Esophagus squamous epithelium (tissue), 5 donors: ENCODE measurements around the gene FAM228A. TPM values are rescaled to one million over a fixed set of nuclear protein-coding genes. Genes with fewer than 3 reads are reported as not detected.
"Not testable (repeated sequence)": the region's sequence is repeated elsewhere in the genome, so short reads cannot be mapped to it uniquely, and the experiment has no call there.

ENCODE experiments used
- DNase-seq: peaks from one replicate; lab custom pipeline; 2025; lab: John Stamatoyannopoulos, UW
- H3K27ac ChIP-seq, 4 donors: fragments of 200-600 bp; sonication (generic); one replicate each; pipeline ENCODE4 v1.5.1; 2016 to 2019; ENCODE audit warnings: mild to moderate bottlenecking in 1 of 4
- H3K27me3 ChIP-seq, 4 donors: fragments of 200-600 bp; sonication (generic); 1 replicate in 3 of 4; 2 replicates in 1 of 4; pipeline versions ENCODE4 v1.5.1 to v1.6.0; 2017 to 2021; ENCODE audit warnings: antibody characterized with exemption in 1 of 4
- H3K36me3 ChIP-seq, 3 donors: fragments of 200-600 bp; sonication (generic); one replicate each; pipeline ENCODE4 v1.5.1; 2016 to 2019
- H3K4me1 ChIP-seq, 3 donors: fragments of 200-600 bp; sonication (generic); one replicate each; pipeline ENCODE4 v1.5.1; 2017 to 2019
- H3K4me3 ChIP-seq, 4 donors: fragments of 200-600 bp; sonication (generic); 1 replicate in 3 of 4; 2 replicates in 1 of 4; pipeline ENCODE4 v1.5.1; 2016 to 2019; ENCODE audit warnings: mild to moderate bottlenecking in 2 of 4, moderate library complexity in 1 of 4
- H3K9me3 ChIP-seq, 3 donors: fragments of 200-600 bp; sonication (generic); one replicate each; pipeline ENCODE4 v1.5.1; 2016 to 2019
- POLR2A ChIP-seq, 4 donors: fragments of 450-650 bp; IDR thresholded peaks; one replicate each; pipeline ENCODE4 v1.6.1; 2017; ENCODE audit warnings: antibody characterized with exemption in 4 of 4, mild to moderate bottlenecking in 4 of 4, moderate library complexity in 3 of 4
- WGBS, 2 donors: methylation state at CpG; one replicate each; pipeline ENCODE4 v1.1.5; 2018; 5-methylcytosine and 5-hydroxymethylcytosine counted together
- intact Hi-C: fragments of 100-400 bp; cut with DNase I; formaldehyde crosslinking; loops from one replicate; pipeline ENCODE4 v1.15.0; 2022
- total RNA-seq, 4 donors: library from RNA; depleted of rRNA; stranded (reverse); fragments of >200 nt; gene quantifications; one replicate each; pipeline ENCODE4 v1.1.0, GENCODE V29; 2016
- TF ChIP-seq, protein P1 (sequence below), 6 experiments: fragments of 450-650 bp in 4 of 6; fragments of 200-600 bp in 2 of 6; sonication (generic) in 2 of 6; IDR thresholded peaks; one replicate each; pipeline ENCODE4 v1.5.1; 2016 to 2019; ENCODE audit warnings: antibody characterized with exemption in 6 of 6, mild to moderate bottlenecking in 4 of 6, moderate library complexity in 4 of 6
- donor health status: DM: yes; HTN: yes; CAD: no.

Gene FAM228A
- total RNA-seq, 4 donors from 2014 or later = 0.19 TPM; not detected in 2

DNA sequence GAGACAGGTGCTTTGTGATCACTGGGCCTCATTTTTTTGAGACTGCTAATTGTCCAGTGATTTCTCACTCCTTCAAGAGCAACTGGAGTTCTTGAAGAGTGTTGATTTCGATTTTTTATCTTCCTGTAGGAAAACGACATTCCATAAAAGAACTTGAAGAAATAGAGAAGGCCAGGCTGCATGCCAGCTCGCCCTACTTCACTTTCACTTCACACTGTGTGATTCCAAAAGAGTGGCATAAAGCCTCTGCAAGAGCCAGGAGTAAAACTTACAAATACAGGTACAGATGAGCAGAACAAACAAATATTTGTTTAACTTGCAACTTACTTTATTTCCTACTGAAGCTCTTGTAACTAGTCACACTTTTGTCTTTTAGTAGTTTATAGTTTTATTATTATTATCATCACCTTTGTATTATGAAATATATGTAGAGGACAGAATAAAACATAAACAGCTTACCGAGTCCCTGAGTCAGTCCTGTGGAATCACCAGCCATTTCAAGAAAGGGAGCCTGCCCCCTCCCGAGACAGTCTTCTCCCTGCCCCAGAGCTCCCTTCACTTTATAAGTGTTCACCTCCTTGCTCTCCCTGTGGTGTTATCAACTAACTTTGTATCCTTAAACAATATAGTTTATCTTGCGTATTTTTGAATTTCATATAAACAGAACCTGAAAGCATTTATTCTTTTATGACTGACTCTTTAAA is 8.7 kb downstream of the FAM228A start:
- no peak overlapping the region for H3K27ac ChIP-seq
- WGBS, 2 donors = 68 to 72% methylated on average over 6 of the region's 6 CpGs
- no peak for DNase-seq

DNA sequence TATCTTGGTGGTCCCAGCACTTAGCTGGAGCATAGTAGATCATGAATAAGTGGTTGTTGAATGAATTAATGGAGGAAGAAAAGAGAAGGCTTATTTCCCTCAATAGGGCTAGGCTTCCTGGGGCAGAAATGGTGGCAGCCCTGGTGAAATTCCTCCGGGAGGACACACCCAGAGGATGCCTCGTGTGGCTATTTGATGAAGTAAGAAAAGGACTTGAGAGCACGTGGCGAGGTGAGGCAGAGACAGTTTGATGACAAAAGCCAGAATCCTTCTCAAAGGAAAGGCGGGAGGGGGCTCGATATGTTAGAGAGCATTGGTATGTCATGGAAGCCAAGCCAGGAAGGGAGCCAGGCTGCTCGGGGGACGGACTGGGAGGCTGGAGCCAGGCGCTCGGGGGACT is 14.7 kb downstream of the FAM228A start:
- Histone ChIP-seq H3K27ac (no peak overlapping the region), H3K9me3 (peaks cover 0 to 9% (median 0%) of the 10 kb centered on the region in 3 donors), H3K4me1 (no peaks in the 10 kb centered on the region), H3K36me3 (no peaks in the 10 kb centered on the region), H3K4me3 (no peak overlapping the region), H3K27me3 (no peaks in the 10 kb centered on the region)
- intact Hi-C loops = no loop called here
- no peak for TF ChIP-seq POLR2A (IDR thresholded peaks at IDR 0.05)
- TF ChIP-seq, protein P1, sequence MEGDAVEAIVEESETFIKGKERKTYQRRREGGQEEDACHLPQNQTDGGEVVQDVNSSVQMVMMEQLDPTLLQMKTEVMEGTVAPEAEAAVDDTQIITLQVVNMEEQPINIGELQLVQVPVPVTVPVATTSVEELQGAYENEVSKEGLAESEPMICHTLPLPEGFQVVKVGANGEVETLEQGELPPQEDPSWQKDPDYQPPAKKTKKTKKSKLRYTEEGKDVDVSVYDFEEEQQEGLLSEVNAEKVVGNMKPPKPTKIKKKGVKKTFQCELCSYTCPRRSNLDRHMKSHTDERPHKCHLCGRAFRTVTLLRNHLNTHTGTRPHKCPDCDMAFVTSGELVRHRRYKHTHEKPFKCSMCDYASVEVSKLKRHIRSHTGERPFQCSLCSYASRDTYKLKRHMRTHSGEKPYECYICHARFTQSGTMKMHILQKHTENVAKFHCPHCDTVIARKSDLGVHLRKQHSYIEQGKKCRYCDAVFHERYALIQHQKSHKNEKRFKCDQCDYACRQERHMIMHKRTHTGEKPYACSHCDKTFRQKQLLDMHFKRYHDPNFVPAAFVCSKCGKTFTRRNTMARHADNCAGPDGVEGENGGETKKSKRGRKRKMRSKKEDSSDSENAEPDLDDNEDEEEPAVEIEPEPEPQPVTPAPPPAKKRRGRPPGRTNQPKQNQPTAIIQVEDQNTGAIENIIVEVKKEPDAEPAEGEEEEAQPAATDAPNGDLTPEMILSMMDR (IDR thresholded peaks at IDR 0.05) = no peak
- 81 to 90% methylated on average over 10 of the region's 10 CpGs for WGBS, 2 donors
- no peak for DNase-seq

More for the DNA sequence above, 8.7 kb downstream of the FAM228A start:
- no peak for TF ChIP-seq POLR2A (IDR thresholded peaks at IDR 0.05)
- TF ChIP-seq, protein P1 (IDR thresholded peaks at IDR 0.05) = no peak
- H3K27me3 ChIP-seq = peaks cover 0 to 12% (median 1%) of the 10 kb centered on the region in 4 donors
- intact Hi-C loops = no loop called here
- H3K36me3 ChIP-seq = no peaks in the 10 kb centered on the region
- H3K9me3 ChIP-seq = peaks cover 0 to 9% (median 0%) of the 10 kb centered on the region in 3 donors
- no peak overlapping the region for H3K4me3 ChIP-seq
- H3K4me1 ChIP-seq = peaks cover 0 to 16% (median 0%) of the 10 kb centered on the region in 3 donors

DNA sequence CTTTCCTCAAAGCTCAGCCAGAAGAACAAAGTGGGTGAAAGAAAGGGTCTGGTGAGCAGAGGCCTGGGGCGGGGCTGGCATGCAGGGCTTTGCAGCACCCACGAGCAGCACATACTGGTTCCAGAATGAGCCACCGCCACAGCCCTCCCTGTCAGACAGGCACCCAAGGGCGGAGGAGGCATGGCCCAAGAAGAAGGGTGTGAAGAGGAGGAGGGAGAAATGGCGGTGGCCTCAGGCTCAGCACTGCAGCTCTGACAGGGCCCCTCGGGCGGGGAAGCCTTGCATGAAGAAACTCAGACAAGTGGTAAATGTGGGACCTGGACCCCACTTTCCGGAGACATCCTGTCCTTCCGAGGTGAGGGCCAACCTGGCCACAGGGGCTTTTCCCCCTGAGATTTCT is 15.7 kb downstream of the FAM228A start:
- no peaks in the 10 kb centered on the region for H3K27me3 ChIP-seq
- no peak overlapping the region for H3K27ac ChIP-seq
- H3K4me3 ChIP-seq = no peak overlapping the region
- no peak for TF ChIP-seq POLR2A (IDR thresholded peaks at IDR 0.05)
- TF ChIP-seq, protein P1 (IDR thresholded peaks at IDR 0.05) = no peak
- no peak for DNase-seq
- intact Hi-C loops = no loop called here
- H3K36me3 ChIP-seq = no peaks in the 10 kb centered on the region
- peaks cover 0 to 2% (median 0%) of the 10 kb centered on the region in 3 donors for H3K9me3 ChIP-seq
- no peaks in the 10 kb centered on the region for H3K4me1 ChIP-seq
- WGBS, 2 donors = 72 to 82% methylated on average over 6 to 9 of the region's 9 CpGs

DNA sequence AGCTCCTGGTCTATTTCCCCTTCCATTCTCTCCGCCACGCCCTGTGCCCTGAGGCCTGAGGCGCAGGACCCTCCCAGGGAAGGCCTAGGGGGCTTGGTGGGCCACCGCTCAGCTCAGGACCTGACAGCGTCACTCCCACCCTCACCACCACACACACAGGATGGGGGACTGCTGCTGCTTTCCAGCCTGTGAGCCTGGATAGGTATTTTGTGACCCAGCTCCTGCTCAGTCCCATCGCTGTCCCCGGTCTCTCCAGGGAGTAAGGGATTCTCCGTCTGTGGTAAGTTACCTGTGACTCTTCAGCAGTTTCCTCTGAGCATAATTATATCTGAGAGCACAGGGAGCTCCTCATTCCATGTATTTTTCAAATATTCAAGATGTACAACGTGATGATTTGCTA is 16.3 kb downstream of the FAM228A start:
- WGBS, 2 donors = 84 to 88% methylated on average over 8 to 9 of the region's 9 CpGs
- intact Hi-C loops = no loop called here
- H3K4me1 ChIP-seq = no peaks in the 10 kb centered on the region
- H3K36me3 ChIP-seq = no peaks in the 10 kb centered on the region
- H3K27me3 ChIP-seq = no peaks in the 10 kb centered on the region
- TF ChIP-seq, protein P1 (IDR thresholded peaks at IDR 0.05) = no peak
- no peak for TF ChIP-seq POLR2A (IDR thresholded peaks at IDR 0.05)
- no peak for DNase-seq
- no peaks in the 10 kb centered on the region for H3K9me3 ChIP-seq
- no peak overlapping the region for H3K4me3 ChIP-seq
- H3K27ac ChIP-seq = no peak overlapping the region

DNA sequence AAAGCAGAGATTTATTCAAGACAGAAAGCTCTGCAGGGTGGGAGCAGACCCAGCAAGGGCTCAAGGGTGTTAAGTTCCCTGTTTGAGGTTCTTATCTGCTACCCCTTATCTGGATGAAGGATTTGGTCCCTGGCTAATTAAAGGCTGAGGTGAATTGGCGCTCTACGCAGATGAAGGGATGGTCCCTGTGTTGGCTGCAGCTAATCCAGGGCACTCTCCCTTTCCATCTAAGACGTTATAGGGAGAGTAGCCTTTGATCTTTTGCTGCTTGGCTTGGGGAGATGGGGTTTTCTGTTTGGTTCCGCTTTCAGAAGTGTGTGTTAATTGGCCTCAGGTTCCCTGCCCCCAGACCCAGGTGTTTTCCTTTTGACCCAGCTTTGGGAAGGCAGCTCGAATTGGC is 17.0 kb downstream of the FAM228A start:
- H3K36me3 ChIP-seq = no peaks in the 10 kb centered on the region
- no peaks in the 10 kb centered on the region for H3K9me3 ChIP-seq
- DNase-seq = no peak
- intact Hi-C loops = no loop called here
- TF ChIP-seq, protein P1 (IDR thresholded peaks at IDR 0.05) = no peak
- TF ChIP-seq POLR2A (IDR thresholded peaks at IDR 0.05) = no peak
- H3K4me1 ChIP-seq = no peaks in the 10 kb centered on the region
- H3K27me3 ChIP-seq = no peaks in the 10 kb centered on the region
- no peak overlapping the region for H3K4me3 ChIP-seq
- no peak overlapping the region for H3K27ac ChIP-seq
- WGBS, 2 donors = 69 to 78% methylated on average over 5 of the region's 5 CpGs

DNA sequence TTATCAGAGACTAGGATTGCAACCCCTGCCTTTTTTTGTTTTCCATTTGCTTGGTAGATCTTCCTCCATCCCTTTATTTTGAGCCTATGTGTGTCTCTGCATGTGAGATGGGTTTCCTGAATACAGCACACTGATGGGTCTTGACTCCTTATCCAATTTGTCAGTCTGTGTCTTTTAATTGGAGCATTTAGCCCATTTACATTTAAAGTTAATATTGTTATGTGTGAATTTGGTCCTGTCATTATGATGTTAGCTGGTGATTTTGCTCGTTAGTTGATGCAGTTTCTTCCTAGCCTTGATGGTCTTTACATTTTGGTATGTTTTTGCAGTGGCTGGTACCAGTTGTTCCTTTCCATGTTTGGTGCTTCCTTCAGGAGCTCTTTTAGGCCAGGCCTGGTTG is 22.4 kb downstream of the FAM228A start:
- 67 to 89% methylated on average over 1 of the region's 1 CpG for WGBS, 2 donors
- H3K27me3 ChIP-seq, H3K9me3 ChIP-seq, H3K4me1 ChIP-seq, intact Hi-C loops, DNase-seq, H3K4me3 ChIP-seq, H3K27ac ChIP-seq: not testable (repeated sequence)
- peaks cover 0 to 13% (median 0%) of the 10 kb centered on the region in 3 donors for H3K36me3 ChIP-seq
